Hepatic stellate cell (primary cell): ENCODE results near the gene ACTR10.

ENCODE experiments used
- DNase-seq: peaks from one replicate; pipeline ENCODE4 v3.0.0; 2011; ENCODE audit warnings: low spot score

Gene ACTR10

DNA sequence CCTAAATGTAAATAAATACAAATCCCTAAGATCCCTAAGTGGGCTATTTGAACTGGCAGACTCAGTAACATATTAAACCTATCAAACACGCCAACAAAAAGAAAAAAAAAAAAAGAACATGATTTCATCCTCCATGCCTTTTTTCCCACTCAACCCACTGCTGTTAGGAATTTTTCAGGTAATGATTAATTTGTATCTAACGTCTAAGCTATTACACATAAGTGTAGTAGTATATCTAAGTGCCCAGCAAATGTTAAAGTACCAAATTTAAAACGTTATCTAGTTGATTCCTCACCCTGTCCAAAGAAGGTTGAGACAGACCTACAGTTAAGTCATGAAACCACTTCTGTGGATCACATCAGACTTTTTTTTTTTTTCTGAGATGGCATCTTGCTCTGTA is 82.0 kb downstream of the ACTR10 start:
- DNase-seq = no peak

DNA sequence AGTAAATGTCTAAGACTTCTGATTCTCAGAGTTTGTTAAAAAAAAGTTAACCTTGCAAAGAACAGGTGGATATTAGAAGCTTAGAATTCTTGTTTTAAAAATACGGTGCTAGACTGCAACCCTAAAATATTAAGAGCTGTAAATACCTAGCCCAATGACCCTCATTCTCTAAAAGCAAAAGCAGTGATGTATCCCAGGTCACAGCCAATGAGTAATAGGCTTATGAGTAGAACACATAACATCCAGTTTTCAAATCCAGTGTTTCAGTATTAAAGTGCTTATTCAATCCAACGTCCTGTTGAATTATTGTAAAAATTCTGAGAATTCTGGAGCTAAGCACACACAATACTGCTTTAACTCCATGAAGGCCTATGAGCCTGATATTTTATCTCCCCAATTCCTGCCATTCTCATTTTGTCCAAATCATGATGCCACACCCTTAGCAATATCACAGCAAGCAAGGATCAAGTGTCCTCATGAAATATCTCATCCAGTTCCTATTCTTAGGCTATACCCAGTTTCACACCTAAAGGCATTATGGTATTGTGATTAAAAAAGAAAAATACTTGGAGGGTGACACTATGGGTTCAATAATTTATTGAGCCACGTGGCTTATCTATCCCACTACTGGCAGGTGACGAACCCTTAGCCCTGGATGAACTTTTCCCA is 83.1 kb downstream of the ACTR10 start:
- DNase-seq = no peak

DNA sequence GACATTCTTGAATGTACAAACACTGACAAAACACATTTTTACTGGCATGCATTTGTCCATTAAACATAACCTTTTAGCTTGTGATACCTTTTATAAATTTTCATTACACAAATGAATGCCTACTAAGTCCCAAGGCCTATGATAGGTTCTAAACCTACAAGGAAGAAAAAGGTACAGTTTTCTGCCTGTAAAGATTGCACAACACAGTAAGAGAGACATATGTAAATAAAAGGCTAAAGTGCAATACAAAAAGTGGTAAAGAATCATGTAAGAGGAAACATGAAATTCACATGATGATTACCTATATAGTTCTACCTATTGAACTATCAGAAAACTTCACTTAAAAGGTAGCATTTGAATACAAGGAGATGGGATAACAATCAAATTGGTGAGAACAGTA is 83.8 kb downstream of the ACTR10 start:
- no peak for DNase-seq

DNA sequence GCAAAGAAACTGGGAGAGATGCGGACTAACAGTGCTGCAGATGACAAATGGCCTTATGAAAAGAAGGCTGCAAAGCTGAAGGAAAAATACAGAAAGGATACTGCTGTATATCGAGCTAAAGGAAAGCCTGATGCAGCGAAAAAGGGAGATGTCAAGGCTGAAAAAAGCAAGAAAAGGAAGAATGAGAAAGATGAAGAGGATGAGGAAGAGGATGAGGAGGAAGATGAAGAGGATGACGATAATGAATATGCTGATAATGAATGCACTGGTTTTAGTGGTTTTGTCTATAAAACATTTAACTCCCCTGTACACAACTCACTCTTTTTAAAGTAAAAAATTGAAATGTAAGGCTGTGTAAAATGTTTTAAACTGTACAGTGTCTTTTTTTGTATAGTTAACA is 85.2 kb downstream of the ACTR10 start:
- DNase-seq = no peak
